Endodermal cell (in vitro differentiated cells): Measurements from ENCODE around the gene CR2. TPM values are rescaled to one million over a fixed set of nuclear protein-coding genes. Genes with fewer than 3 reads are reported as not detected.
"Not testable (repeated sequence)": the region's sequence is repeated elsewhere in the genome, so short reads cannot be mapped to it uniquely, and the experiment has no call there.

Source experiments
- DNase-seq: peaks from one replicate; pipeline ENCODE4 v3.0.0-alpha.2; 2017
- H3K27ac ChIP-seq: 2 replicates; pipeline ENCODE4 v1.5.1; 2013; ENCODE audit warnings: mild to moderate bottlenecking, low read depth, low read length, moderate library complexity
- H3K27me3 ChIP-seq: 2 replicates; pipeline ENCODE4 v1.6.1; 2013; ENCODE audit warnings: mild to moderate bottlenecking, low read length, moderate library complexity; ENCODE audit not compliant: insufficient read depth, control insufficient read depth, poor library complexity, severe bottlenecking
- H3K36me3 ChIP-seq: 2 replicates; pipeline ENCODE4 v1.7.0; 2013; ENCODE audit warnings: mild to moderate bottlenecking, low read length, moderate library complexity; ENCODE audit not compliant: control insufficient read depth, insufficient read depth
- H3K4me1 ChIP-seq: one replicate; pipeline ENCODE4 v1.7.0; 2013; ENCODE audit warnings: low read length; ENCODE audit not compliant: control insufficient read depth, insufficient read depth
- H3K4me3 ChIP-seq: 2 replicates; pipeline ENCODE4 v1.5.1; 2013; ENCODE audit warnings: mild to moderate bottlenecking, low read length, moderate library complexity
- H3K9ac ChIP-seq: 2 replicates; pipeline ENCODE4 v1.6.1; 2013; ENCODE audit warnings: mild to moderate bottlenecking, low read length, moderate library complexity; ENCODE audit not compliant: poor library complexity, severe bottlenecking; ENCODE audit errors: extremely low read depth
- H3K9me3 ChIP-seq: 2 replicates; pipeline ENCODE4 v1.6.1; 2013; ENCODE audit warnings: mild to moderate bottlenecking, low read length, moderate library complexity; ENCODE audit not compliant: control insufficient read depth
- H3K27ac Mint-ChIP-seq: 2 replicates; pipeline ENCODE4 v1.8.0; 2020; ENCODE audit warnings: mixed read lengths
- H3K27me3 Mint-ChIP-seq: 2 replicates; pipeline ENCODE4 v1.8.0; 2021; ENCODE audit warnings: mild to moderate bottlenecking, mixed read lengths; ENCODE audit not compliant: insufficient read depth
- H3K36me3 Mint-ChIP-seq: 2 replicates; pipeline ENCODE4 v1.8.0; 2020; ENCODE audit warnings: low read depth, mixed read lengths
- H3K4me1 Mint-ChIP-seq: 2 replicates; pipeline ENCODE4 v1.8.0; 2020; ENCODE audit warnings: mixed read lengths
- H3K4me3 Mint-ChIP-seq: 2 replicates; pipeline ENCODE4 v1.8.0; 2020; ENCODE audit warnings: mild to moderate bottlenecking, moderate library complexity, mixed read lengths
- H3K9me3 Mint-ChIP-seq: 2 replicates; pipeline ENCODE4 v1.8.0; 2020; ENCODE audit warnings: mild to moderate bottlenecking, mixed read lengths
- WGBS, 2 experiments: methylation state at CpG; one replicate each; pipeline versions ENCODE4 v1.1.5 to v1.1.7; 2013; ENCODE audit warnings: missing lambda C conversion rate in 2 of 2, mixed read lengths in 1 of 2; ENCODE audit not compliant: insufficient coverage in 1 of 2, insufficient read length in 1 of 2; 5-methylcytosine and 5-hydroxymethylcytosine counted together
- total RNA-seq, 2 donors: library from RNA; stranded (reverse); fragmentation: NEBNext Ultra II Directional in 1 of 2; extraction: Animal tissue kit (Norgen Biotek cat#: 25700) in 1 of 2; gene quantifications; 2 replicates in 1 of 2; 3 replicates in 1 of 2; pipeline ENCODE4 v1.2.1, GENCODE V29; 2021

The CR2 gene
- total RNA-seq, 2 donors from 2014 or later: 0.48 to 2.1 TPM

GRCh38 chr1:207525239-207525638 is 71.1 kb downstream of the CR2 start:
- WGBS, 2 experiments: 100% methylated on average over 1 of the region's 3 CpGs; no CpG with 5 or more reads in 1 of the 2 experiments
- H3K9me3 Mint-ChIP-seq, H3K4me1 Mint-ChIP-seq, DNase-seq, H3K27me3 ChIP-seq, H3K9me3 ChIP-seq, H3K36me3 Mint-ChIP-seq, H3K27ac Mint-ChIP-seq, H3K27ac ChIP-seq, H3K27me3 Mint-ChIP-seq, H3K9ac ChIP-seq, H3K4me3 Mint-ChIP-seq, H3K36me3 ChIP-seq, H3K4me1 ChIP-seq, H3K4me3 ChIP-seq: not testable (repeated sequence)

DNA sequence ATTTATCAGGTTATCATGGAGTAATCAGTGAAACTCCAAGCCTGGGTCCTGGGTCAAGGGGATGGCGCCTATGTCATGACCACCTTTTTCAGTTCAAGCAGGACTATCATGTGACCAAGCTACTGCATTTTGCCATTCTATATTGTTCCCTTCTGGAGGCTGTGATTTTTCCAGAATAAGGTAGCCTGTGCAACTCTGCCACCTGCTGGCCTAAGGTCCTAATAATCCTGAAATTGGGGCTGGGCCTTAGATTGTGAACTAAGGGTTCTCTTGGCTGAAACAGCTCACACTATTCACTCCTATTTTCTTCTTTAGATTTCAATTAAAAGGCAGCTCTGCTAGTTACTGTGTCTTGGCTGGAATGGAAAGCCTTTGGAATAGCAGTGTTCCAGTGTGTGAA is 74.3 kb downstream of the CR2 start:
- not testable (repeated sequence) for H3K27ac ChIP-seq, H3K4me1 Mint-ChIP-seq, H3K36me3 ChIP-seq, H3K27ac Mint-ChIP-seq, H3K27me3 ChIP-seq, H3K4me3 Mint-ChIP-seq, H3K9me3 ChIP-seq, H3K9ac ChIP-seq, H3K9me3 Mint-ChIP-seq, H3K4me3 ChIP-seq, H3K4me1 ChIP-seq, H3K27me3 Mint-ChIP-seq, DNase-seq, H3K36me3 Mint-ChIP-seq
- WGBS, 2 experiments: no CpG with 5 or more reads among the region's 1 CpG

GRCh38 chr1:207536263-207536662 is 82.1 kb downstream of the CR2 start:
- not testable (repeated sequence) for H3K36me3 ChIP-seq, DNase-seq, H3K4me1 ChIP-seq, H3K27ac ChIP-seq, H3K4me3 Mint-ChIP-seq, H3K9me3 ChIP-seq, H3K9me3 Mint-ChIP-seq, H3K27me3 Mint-ChIP-seq, H3K27ac Mint-ChIP-seq, H3K36me3 Mint-ChIP-seq, H3K9ac ChIP-seq, H3K4me3 ChIP-seq, H3K27me3 ChIP-seq, H3K4me1 Mint-ChIP-seq
- no CpG with 5 or more reads among the region's 5 CpGs for WGBS, 2 experiments

Other genes starting within 250 kb of the CR2 start
- 10 to 100 TPM; 19.5 to 26.1 TPM for gene CD55, start 132.7 kb upstream of the CR2 start, total RNA-seq
- under 1 TPM in 1 of 2 donors, not detected in 1; 0.07 TPM for gene CR1, start 41.8 kb downstream of the CR2 start, total RNA-seq
- gene CR1L, start 190.8 kb downstream of the CR2 start, total RNA-seq: 1 to 10 TPM in 1 of 2 donors, not detected in 1; 1.9 TPM